Loucy (cell line): Measurements from ENCODE around the gene MESD.

ENCODE experiments used
- H2AFZ ChIP-seq: fragments of 200-600 bp; sonication (generic); 2 replicates; pipeline ENCODE4 v1.6.0; 2016; ENCODE audit warnings: antibody characterized with exemption, mild to moderate bottlenecking, low read length, moderate library complexity
- H3F3A ChIP-seq: fragments of 200-600 bp; 2 replicates; pipeline ENCODE4 v1.6.0; 2016; ENCODE audit warnings: antibody characterized with exemption, low read depth, mild to moderate bottlenecking
- H3K27me3 ChIP-seq: fragments of 200-600 bp; sonication (generic); 2 replicates; pipeline ENCODE4 v1.6.1; 2014; ENCODE audit warnings: low read length, mild to moderate bottlenecking; ENCODE audit not compliant: insufficient read depth, poor library complexity, severe bottlenecking
- H3K36me3 ChIP-seq: fragments of 200-600 bp; sonication (generic); 2 replicates; pipeline ENCODE4 v1.6.1; 2016; ENCODE audit warnings: low read length; ENCODE audit not compliant: insufficient read depth
- H3K4me1 ChIP-seq: fragments of 200-600 bp; sonication (generic); 2 replicates; pipeline ENCODE4 v1.5.1; 2014; ENCODE audit warnings: low read length, mild to moderate bottlenecking; ENCODE audit not compliant: insufficient read depth, poor library complexity, severe bottlenecking
- H3K4me2 ChIP-seq: fragments of 200-600 bp; sonication (generic); 2 replicates; pipeline ENCODE4 v1.6.0; 2014; ENCODE audit warnings: antibody characterized with exemption, low read length, low read depth, mild to moderate bottlenecking; ENCODE audit not compliant: poor library complexity, severe bottlenecking
- H3K4me3 ChIP-seq: fragments of 200-600 bp; sonication (generic); 2 replicates; pipeline ENCODE4 v1.5.1; 2014; ENCODE audit warnings: low read length, mild to moderate bottlenecking, mixed read lengths; ENCODE audit not compliant: poor library complexity, severe bottlenecking
- H3K79me2 ChIP-seq: fragments of 200-600 bp; sonication (generic); 2 replicates; pipeline ENCODE4 v1.6.1; 2014; ENCODE audit warnings: low read length; ENCODE audit not compliant: insufficient read depth
- H3K9ac ChIP-seq: fragments of 200-600 bp; sonication (generic); 2 replicates; pipeline ENCODE4 v1.6.0; 2014; ENCODE audit warnings: mild to moderate bottlenecking, low read depth, low read length, moderate library complexity; ENCODE audit not compliant: poor library complexity, severe bottlenecking
- H3K9me2 ChIP-seq: fragments of 200-600 bp; sonication (generic); replicated peaks from 2 replicates; pipeline ENCODE4 v1.6.1; 2016; ENCODE audit warnings: low read depth, low read length, mixed read lengths
- H3K9me3 ChIP-seq: fragments of 200-600 bp; sonication (generic); 2 replicates; pipeline ENCODE4 v1.6.1; 2014; ENCODE audit warnings: mild to moderate bottlenecking, antibody characterized with exemption, low read length, low read depth; ENCODE audit not compliant: insufficient read depth
- H4K20me1 ChIP-seq: fragments of 200-600 bp; sonication (generic); 2 replicates; pipeline ENCODE4 v1.6.0; 2014; ENCODE audit warnings: antibody characterized with exemption, low read length, mild to moderate bottlenecking; ENCODE audit not compliant: insufficient read depth, poor library complexity, severe bottlenecking
- CTCF ChIP-seq: fragments of 200-600 bp; sonication (generic); conservative IDR thresholded peaks from 2 replicates; pipeline ENCODE4 v1.5.1; 2014; ENCODE audit warnings: mild to moderate bottlenecking, antibody characterized with exemption, low read length
- EZH2phosphoT487 ChIP-seq: fragments of 200-600 bp; IDR thresholded peaks from 2 replicates; pipeline ENCODE4 v1.6.1; 2018; ENCODE audit warnings: antibody characterized with exemption, mild to moderate bottlenecking, moderate library complexity, borderline replicate concordance

Gene MESD

GRCh38 chr15:81011593-81011992 lies 22.0 kb upstream of the MESD start:
- H3K9me3 ChIP-seq = no peaks in the 10 kb centered on the region
- H3K9me2 ChIP-seq = no peaks in the 10 kb centered on the region
- H3K4me2 ChIP-seq = no peak overlapping the region
- H3K79me2 ChIP-seq = peaks cover 8% of the 10 kb centered on the region
- no peak overlapping the region for H2AFZ ChIP-seq
- no peak for TF ChIP-seq EZH2phosphoT487
- no peak for TF ChIP-seq CTCF
- peaks cover 14% of the 10 kb centered on the region for H3K4me1 ChIP-seq
- H3K9ac ChIP-seq = no peak overlapping the region
- no peak overlapping the region for H3K4me3 ChIP-seq
- H3K27me3 ChIP-seq = no peaks in the 10 kb centered on the region
- H3K36me3 ChIP-seq = no peaks in the 10 kb centered on the region
- H3F3A ChIP-seq = no peaks in the 10 kb centered on the region
- H4K20me1 ChIP-seq = no peaks in the 10 kb centered on the region

GRCh38 chr15:81010086-81010485 lies 20.5 kb upstream of the MESD start:
- Histone ChIP-seq H3K9me2 (no peaks in the 10 kb centered on the region), H3K9me3 (no peaks in the 10 kb centered on the region), H3K4me2 (no peak overlapping the region), H3K79me2 (peaks cover 22% of the 10 kb centered on the region), H3F3A (no peaks in the 10 kb centered on the region), H4K20me1 (peaks cover 7% of the 10 kb centered on the region), H3K4me3 (no peak overlapping the region), H3K27me3 (no peaks in the 10 kb centered on the region), H3K36me3 (no peaks in the 10 kb centered on the region), H2AFZ (no peak overlapping the region), H3K9ac (no peak overlapping the region), H3K4me1 (peaks cover 25% of the 10 kb centered on the region)
- no peak for TF ChIP-seq EZH2phosphoT487
- TF ChIP-seq CTCF = no peak

- peaks cover 40% of the 10 kb centered on the region for H3K79me2 ChIP-seq
- H4K20me1 ChIP-seq = peaks cover 14% of the 10 kb centered on the region
- peaks cover 42% of the 10 kb centered on the region for H3K4me1 ChIP-seq
- no peak for TF ChIP-seq CTCF
- H3K9me3 ChIP-seq = no peaks in the 10 kb centered on the region
- no peaks in the 10 kb centered on the region for H3F3A ChIP-seq
- no peaks in the 10 kb centered on the region for H3K9me2 ChIP-seq
- no peaks in the 10 kb centered on the region for H3K27me3 ChIP-seq
- H3K9ac ChIP-seq = no peak overlapping the region
- H3K36me3 ChIP-seq = no peaks in the 10 kb centered on the region
- H3K4me3 ChIP-seq = no peak overlapping the region
- H2AFZ ChIP-seq = no peak overlapping the region
- no peak overlapping the region for H3K4me2 ChIP-seq
These were observed 18.7 kb upstream of the MESD start for GRCh38 chr15:81008312-81008711.
